Measurements from ENCODE around the gene BCL7B. TPM values are rescaled to one million over a fixed set of nuclear protein-coding genes. Genes with fewer than 3 reads are reported as not detected.

Gene BCL7B
- total and polyA plus RNA-seq, 2 of the 13 experiments (the other 11 are each of a cell fraction or from before 2014, with no cell fraction given), result 24.3 to 38.2 TPM

DNA sequence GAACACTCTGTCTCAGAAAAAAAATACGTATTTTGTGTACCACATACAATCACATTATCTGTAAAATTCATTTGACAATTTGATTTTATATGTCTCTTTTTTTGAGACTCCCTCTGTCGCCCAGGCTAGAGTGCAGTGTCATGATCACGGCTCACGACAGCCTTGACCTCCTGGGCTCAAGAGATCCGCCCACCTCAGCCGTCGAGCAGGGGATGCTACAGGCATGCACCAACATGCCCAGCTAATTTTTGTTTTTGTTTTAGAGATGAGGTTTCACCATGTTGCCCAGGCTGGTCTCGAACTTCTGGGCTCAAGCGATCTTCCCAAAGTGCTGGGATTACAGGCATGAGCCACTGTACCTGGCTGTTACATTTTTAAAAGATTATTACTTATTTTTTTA lies 23.7 kb downstream of the BCL7B start:
- H3K4me1 ChIP-seq (ENCODE audit: insufficient read depth, low read length), result peaks cover 12% of the 10 kb centered on the region
- no peak overlapping the region for H2AFZ ChIP-seq (ENCODE audit: low read length)
- H3K9ac ChIP-seq (ENCODE audit: insufficient read depth, low read depth, low read length), result no peak overlapping the region
- in situ Hi-C loops (cut with HindIII; ENCODE audit: extremely low pct_ligation_motif_present, low pct_unique_long_range_greater_than_20kb), result no loop called here
- intact Hi-C loops (cut with micrococcal nuclease; ENCODE audit: unreplicated experiment), result no loop called here
- no TSS peak for BruUV-seq (replicated peaks)
- no peaks in the 10 kb centered on the region for H3K27me3 ChIP-seq (ENCODE audit: control insufficient read depth in 1 of 2, insufficient read depth in 2 of 2, low read length in 2 of 2)
- ChIA-PET POLR2A (interaction anchor here (1.2 kb wide), 1 partner anchor 11 kb away, joined by 3 read pairs; no protein-coding TSS in a partner anchor), CTCF (ENCODE audit: low intra/inter-chr PET ratio, low total read pairs) (no interaction called here)
- peak; percentile 53 for ATAC-seq
- H4K20me1 ChIP-seq (ENCODE audit: insufficient read depth, low read length), result no peaks in the 10 kb centered on the region
- 66% methylated on average over 9 of the region's 9 CpGs for WGBS (ENCODE audit: low lambda C conversion rate)
- peaks cover 8 to 23% of the 10 kb centered on the region in 2 experiments; a peak in 4 of 5 replicates for H3K36me3 ChIP-seq (replicated peaks in 1 of 2; ENCODE audit: control insufficient read depth in 1 of 2, insufficient read depth in 2 of 2, low read length in 2 of 2)
- no peak for FAIRE-seq
- no peaks in the 10 kb centered on the region for H3K79me2 ChIP-seq (ENCODE audit: insufficient read depth, low read length)
- no peak overlapping the region for H3K4me3 ChIP-seq (replicated peaks in 1 of 3; ENCODE audit: insufficient read depth in 1 of 3, low read depth in 2 of 3, low read length in 3 of 3)
- no peak for DNase-seq (ENCODE audit: low spot score)
- no peaks in the 10 kb centered on the region for H3K9me3 ChIP-seq (ENCODE audit: low read length)
- H3K4me2 ChIP-seq (ENCODE audit: low read depth, low read length), result no peak overlapping the region
- H3K27ac ChIP-seq (ENCODE audit: extremely low read length, insufficient read depth, low read length), result peak overlapping the region; percentile 35
- peak; percentile 60; the same call in 1 of the 2 replicates for TF ChIP-seq SP5 (CRISPR knock-in tag; IDR thresholded peaks at IDR 0.05; ENCODE audit: borderline replicate concordance, low read depth)
- TF ChIP-seq, protein P1, sequence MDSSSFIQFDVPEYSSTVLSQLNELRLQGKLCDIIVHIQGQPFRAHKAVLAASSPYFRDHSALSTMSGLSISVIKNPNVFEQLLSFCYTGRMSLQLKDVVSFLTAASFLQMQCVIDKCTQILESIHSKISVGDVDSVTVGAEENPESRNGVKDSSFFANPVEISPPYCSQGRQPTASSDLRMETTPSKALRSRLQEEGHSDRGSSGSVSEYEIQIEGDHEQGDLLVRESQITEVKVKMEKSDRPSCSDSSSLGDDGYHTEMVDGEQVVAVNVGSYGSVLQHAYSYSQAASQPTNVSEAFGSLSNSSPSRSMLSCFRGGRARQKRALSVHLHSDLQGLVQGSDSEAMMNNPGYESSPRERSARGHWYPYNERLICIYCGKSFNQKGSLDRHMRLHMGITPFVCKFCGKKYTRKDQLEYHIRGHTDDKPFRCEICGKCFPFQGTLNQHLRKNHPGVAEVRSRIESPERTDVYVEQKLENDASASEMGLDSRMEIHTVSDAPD (CRISPR knock-in tag; IDR thresholded peaks at IDR 0.05), result no peak
- TF ChIP-seq, protein P2, sequence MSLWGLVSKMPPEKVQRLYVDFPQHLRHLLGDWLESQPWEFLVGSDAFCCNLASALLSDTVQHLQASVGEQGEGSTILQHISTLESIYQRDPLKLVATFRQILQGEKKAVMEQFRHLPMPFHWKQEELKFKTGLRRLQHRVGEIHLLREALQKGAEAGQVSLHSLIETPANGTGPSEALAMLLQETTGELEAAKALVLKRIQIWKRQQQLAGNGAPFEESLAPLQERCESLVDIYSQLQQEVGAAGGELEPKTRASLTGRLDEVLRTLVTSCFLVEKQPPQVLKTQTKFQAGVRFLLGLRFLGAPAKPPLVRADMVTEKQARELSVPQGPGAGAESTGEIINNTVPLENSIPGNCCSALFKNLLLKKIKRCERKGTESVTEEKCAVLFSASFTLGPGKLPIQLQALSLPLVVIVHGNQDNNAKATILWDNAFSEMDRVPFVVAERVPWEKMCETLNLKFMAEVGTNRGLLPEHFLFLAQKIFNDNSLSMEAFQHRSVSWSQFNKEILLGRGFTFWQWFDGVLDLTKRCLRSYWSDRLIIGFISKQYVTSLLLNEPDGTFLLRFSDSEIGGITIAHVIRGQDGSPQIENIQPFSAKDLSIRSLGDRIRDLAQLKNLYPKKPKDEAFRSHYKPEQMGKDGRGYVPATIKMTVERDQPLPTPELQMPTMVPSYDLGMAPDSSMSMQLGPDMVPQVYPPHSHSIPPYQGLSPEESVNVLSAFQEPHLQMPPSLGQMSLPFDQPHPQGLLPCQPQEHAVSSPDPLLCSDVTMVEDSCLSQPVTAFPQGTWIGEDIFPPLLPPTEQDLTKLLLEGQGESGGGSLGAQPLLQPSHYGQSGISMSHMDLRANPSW (CRISPR knock-in tag; IDR thresholded peaks at IDR 0.05; ENCODE audit: borderline replicate concordance), result no peak
- TF ChIP-seq, protein P3, sequence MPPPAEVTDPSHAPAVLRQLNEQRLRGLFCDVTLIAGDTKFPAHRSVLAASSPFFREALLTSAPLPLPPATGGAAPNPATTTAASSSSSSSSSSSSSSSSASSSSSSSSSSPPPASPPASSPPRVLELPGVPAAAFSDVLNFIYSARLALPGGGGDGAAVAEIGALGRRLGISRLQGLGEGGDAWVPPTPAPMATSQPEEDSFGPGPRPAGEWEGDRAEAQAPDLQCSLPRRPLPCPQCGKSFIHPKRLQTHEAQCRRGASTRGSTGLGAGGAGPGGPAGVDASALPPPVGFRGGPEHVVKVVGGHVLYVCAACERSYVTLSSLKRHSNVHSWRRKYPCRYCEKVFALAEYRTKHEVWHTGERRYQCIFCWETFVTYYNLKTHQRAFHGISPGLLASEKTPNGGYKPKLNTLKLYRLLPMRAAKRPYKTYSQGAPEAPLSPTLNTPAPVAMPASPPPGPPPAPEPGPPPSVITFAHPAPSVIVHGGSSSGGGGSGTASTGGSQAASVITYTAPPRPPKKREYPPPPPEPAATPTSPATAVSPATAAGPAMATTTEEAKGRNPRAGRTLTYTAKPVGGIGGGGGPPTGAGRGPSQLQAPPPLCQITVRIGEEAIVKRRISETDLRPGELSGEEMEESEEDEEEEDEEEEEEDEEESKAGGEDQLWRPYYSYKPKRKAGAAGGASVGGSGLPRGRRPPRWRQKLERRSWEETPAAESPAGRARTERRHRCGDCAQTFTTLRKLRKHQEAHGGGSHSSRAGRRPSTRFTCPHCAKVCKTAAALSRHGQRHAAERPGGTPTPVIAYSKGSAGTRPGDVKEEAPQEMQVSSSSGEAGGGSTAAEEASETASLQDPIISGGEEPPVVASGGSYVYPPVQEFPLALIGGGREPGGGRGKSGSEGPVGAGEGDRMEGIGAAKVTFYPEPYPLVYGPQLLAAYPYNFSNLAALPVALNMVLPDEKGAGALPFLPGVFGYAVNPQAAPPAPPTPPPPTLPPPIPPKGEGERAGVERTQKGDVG (CRISPR knock-in tag; IDR thresholded peaks at IDR 0.05; ENCODE audit: borderline replicate concordance), result 0 out of 2 replicates have a peak, but pooled peaks have one; percentile 36
- TF ChIP-seq, protein P4, sequence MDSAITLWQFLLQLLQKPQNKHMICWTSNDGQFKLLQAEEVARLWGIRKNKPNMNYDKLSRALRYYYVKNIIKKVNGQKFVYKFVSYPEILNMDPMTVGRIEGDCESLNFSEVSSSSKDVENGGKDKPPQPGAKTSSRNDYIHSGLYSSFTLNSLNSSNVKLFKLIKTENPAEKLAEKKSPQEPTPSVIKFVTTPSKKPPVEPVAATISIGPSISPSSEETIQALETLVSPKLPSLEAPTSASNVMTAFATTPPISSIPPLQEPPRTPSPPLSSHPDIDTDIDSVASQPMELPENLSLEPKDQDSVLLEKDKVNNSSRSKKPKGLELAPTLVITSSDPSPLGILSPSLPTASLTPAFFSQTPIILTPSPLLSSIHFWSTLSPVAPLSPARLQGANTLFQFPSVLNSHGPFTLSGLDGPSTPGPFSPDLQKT (CRISPR knock-in tag; IDR thresholded peaks at IDR 0.05; ENCODE audit: borderline replicate concordance), result no peak
